HepG2 (cell line): ENCODE results near the gene ARFGAP1. TPM values are rescaled to one million over a fixed set of nuclear protein-coding genes. Genes with fewer than 3 reads are reported as not detected.
A peak's percentile ranks its signal among the peaks of the same experiment; 100 is the strongest.
"Not testable (repeated sequence)": the region's sequence is repeated elsewhere in the genome, so short reads cannot be mapped to it uniquely, and the experiment has no call there.

ENCODE experiments used
- ATAC-seq: fragments of 200-7000 bp; cut with Tn5 transposase; 3 replicates; pipeline ENCODE4 v1.9.1; 2020; ENCODE audit warnings: mild to moderate bottlenecking, moderate library complexity
- BruUV-seq: library from RNA; stranded (reverse); fragments of 400-500 nt; replicated peaks from 2 replicates; lab custom pipeline; 2021; lab: Mats Ljungman, UMichigan
- CTCF ChIA-PET: fragments of 300-600 bp; formaldehyde crosslinking; extraction: SDS; loops from one replicate; lab custom pipeline; 2021; ENCODE audit warnings: low total read pairs, inconsistent platforms, low intra/inter-chr PET ratio; lab: Yijun Ruan, JAX
- POLR2A ChIA-PET: fragments of 350-600 bp; sonication (Branson Sonifier 250); formaldehyde crosslinking; loops from one replicate; lab custom pipeline; 2020; ENCODE audit warnings: antibody characterized with exemption, inconsistent platforms; lab: Yijun Ruan, JAX
- DNase-seq: peaks from one replicate; pipeline ENCODE4 v3.0.0-alpha.2; 2015; ENCODE audit warnings: low spot score
- FAIRE-seq: peaks from 3 replicates; lab custom pipeline; 2011; peaks lifted over from hg19 to GRCh38; lab: Jason Lieb, UNC
- H2AFZ ChIP-seq: one replicate; pipeline ENCODE4 v1.6.1; 2011; ENCODE audit warnings: low read length, inconsistent platforms
- H3K27ac ChIP-seq: fragments of 300-600 bp; 3 replicates; pipeline ENCODE4 v1.8.0; 2011; ENCODE audit warnings: mixed run types, mild to moderate bottlenecking, mixed read lengths, low read length, inconsistent platforms; ENCODE audit not compliant: insufficient read depth; ENCODE audit errors: extremely low read length
- H3K27me3 ChIP-seq, 2 experiments: fragments of 200-600 bp in 1 of 2; 2 replicates in 1 of 2; 3 replicates in 1 of 2; pipeline versions ENCODE4 v1.6.0 to v1.8.0; 2011; ENCODE audit warnings: low read length in 2 of 2, mild to moderate bottlenecking in 2 of 2, moderate library complexity in 2 of 2, inconsistent platforms in 1 of 2; ENCODE audit not compliant: insufficient read depth in 2 of 2, control insufficient read depth in 1 of 2
- H3K36me3 ChIP-seq, 2 experiments: fragments of 200-600 bp in 1 of 2; replicated peaks in 1 of 2; 2 replicates in 1 of 2; 3 replicates in 1 of 2; pipeline versions ENCODE4 v1.5.1 to v1.8.0; 2011; ENCODE audit warnings: low read length in 2 of 2, inconsistent platforms in 1 of 2; ENCODE audit not compliant: insufficient read depth in 2 of 2, control insufficient read depth in 1 of 2
- H3K4me1 ChIP-seq: 2 replicates; pipeline ENCODE4 v1.5.1; 2012; ENCODE audit warnings: low read length, inconsistent platforms; ENCODE audit not compliant: insufficient read depth
- H3K4me2 ChIP-seq: 2 replicates; pipeline ENCODE4 v1.6.0; 2011; ENCODE audit warnings: low read depth, low read length, inconsistent platforms
- H3K4me3 ChIP-seq, 3 experiments: fragments of 200-600 bp in 1 of 3; sonication (generic), shearing (Covaris generic) in 1 of 3; replicated peaks in 1 of 3; 2 replicates each; pipeline ENCODE4 v1.5.1; 2011 to 2016; ENCODE audit warnings: low read length in 3 of 3, inconsistent platforms in 2 of 3, low read depth in 2 of 3, mild to moderate bottlenecking in 2 of 3, control low read depth in 1 of 3, mixed read lengths in 1 of 3; ENCODE audit not compliant: insufficient read depth in 1 of 3
- H3K79me2 ChIP-seq: one replicate; pipeline ENCODE4 v1.6.1; 2011; ENCODE audit warnings: low read length, inconsistent platforms; ENCODE audit not compliant: insufficient read depth
- H3K9ac ChIP-seq: 2 replicates; pipeline ENCODE4 v1.6.0; 2011; ENCODE audit warnings: mild to moderate bottlenecking, low read depth, low read length, inconsistent platforms; ENCODE audit not compliant: insufficient read depth
- H3K9me3 ChIP-seq: 2 replicates; pipeline ENCODE4 v1.5.1; 2012; ENCODE audit warnings: mild to moderate bottlenecking, low read length
- H4K20me1 ChIP-seq: 2 replicates; pipeline ENCODE4 v1.6.0; 2011; ENCODE audit warnings: inconsistent platforms, mild to moderate bottlenecking, low read length, moderate library complexity; ENCODE audit not compliant: insufficient read depth
- MNT ChIP-seq: fragments of 450-650 bp; IDR thresholded peaks from 2 replicates; pipeline ENCODE4 v1.6.1; 2016
- ZMYM3 ChIP-seq: sonication (generic); formaldehyde crosslinking; IDR thresholded peaks from 2 replicates; pipeline ENCODE4 v1.5.1; 2020; ENCODE audit warnings: mild to moderate bottlenecking, missing genetic modification reagents
- ZNF687 ChIP-seq: sonication (generic); formaldehyde crosslinking; IDR thresholded peaks from 2 replicates; pipeline ENCODE4 v1.5.1; 2020; ENCODE audit warnings: mild to moderate bottlenecking, missing genetic modification reagents, moderate library complexity
- WGBS: methylation state at CpG from one replicate; pipeline ENCODE4 v1.1.6; 2017; ENCODE audit warnings: low lambda C conversion rate; 5-methylcytosine and 5-hydroxymethylcytosine counted together
- in situ Hi-C: cut with HindIII; loops from 2 replicates; pipeline ENCODE4 v1.10.0; 2017; ENCODE audit warnings: low pct_unique_long_range_greater_than_20kb; ENCODE audit not compliant: extremely low pct_ligation_motif_present
- intact Hi-C: fragments of 100-400 bp; cut with micrococcal nuclease; formaldehyde crosslinking; loops from one replicate; pipeline ENCODE4 v1.10.0; 2022; ENCODE audit not compliant: unreplicated experiment
- polyA plus RNA-seq, 8 experiments: library from polyadenylated mRNA; depleted of rRNA in 3 of 8; stranded (reverse) in 7 of 8; unstranded in 1 of 8; fragments of >200 nt; fragmentation: Illumina TruSeq in 4 of 8; extraction: Trizol in 4 of 8; gene quantifications; 2 replicates each; pipeline versions ENCODE4 v1.2.1 to v1.2.3, GENCODE V29; 2011 to 2016; ENCODE audit warnings: low read depth in 4 of 8, missing spikeins in 1 of 8, mixed read lengths in 1 of 8; ENCODE audit not compliant: insufficient read depth in 1 of 8
- total RNA-seq, 5 experiments: library from RNA; depleted of rRNA; stranded (reverse); fragments of >200 nt; fragmentation: Illumina TruSeq; extraction: Trizol; gene quantifications; 2 replicates each; pipeline ENCODE4 v1.2.3, GENCODE V29; 2016; ENCODE audit warnings: low read depth in 1 of 5

ARFGAP1 gene
- total and polyA plus RNA-seq, 2 of the 13 experiments (the other 11 are each of a cell fraction or from before 2014, with no cell fraction given): 132 TPM

- Histone ChIP-seq H4K20me1 (peaks cover 13% of the 10 kb centered on the region; the same call in 1 of the 2 replicates), H3K27me3 (peaks cover 20 to 63% of the 10 kb centered on the region in 2 experiments)
- intact Hi-C loops, H3K4me2 ChIP-seq, H3K9ac ChIP-seq, H3K4me3 ChIP-seq, ATAC-seq, BruUV-seq, H3K79me2 ChIP-seq, POLR2A ChIA-PET, H3K4me1 ChIP-seq, DNase-seq, H3K27ac ChIP-seq, H3K9me3 ChIP-seq, H3K36me3 ChIP-seq, FAIRE-seq, H2AFZ ChIP-seq: not testable (repeated sequence)
- CTCF ChIA-PET: interaction anchor here (2.0 kb wide), 1 partner anchor 76 kb away, joined by 6 read pairs; no protein-coding TSS in a partner anchor
- TF ChIP-seq MNT: peak; percentile 80
- peak; percentile 14; the same call in 1 of the 2 replicates for TF ChIP-seq ZNF687
- TF ChIP-seq ZMYM3: peak; percentile 85
- 30% methylated on average over 21 of the region's 30 CpGs for WGBS
- in situ Hi-C loops: loop anchor here (5.0 kb wide), 1 partner anchor 76 kb away; no protein-coding TSS in a partner anchor
These were observed 33.5 kb downstream of the ARFGAP1 start for GRCh38 chr20:63305933-63306672.
